ENCODE results near the gene CBX5. TPM values are rescaled to one million over a fixed set of nuclear protein-coding genes. Genes with fewer than 3 reads are reported as not detected.
"Not testable (repeated sequence)": the region's sequence is repeated elsewhere in the genome, so short reads cannot be mapped to it uniquely, and the experiment has no call there.

CBX5 gene
- total RNA-seq, 1 experiment from 2014 or later = 130 TPM

DNA sequence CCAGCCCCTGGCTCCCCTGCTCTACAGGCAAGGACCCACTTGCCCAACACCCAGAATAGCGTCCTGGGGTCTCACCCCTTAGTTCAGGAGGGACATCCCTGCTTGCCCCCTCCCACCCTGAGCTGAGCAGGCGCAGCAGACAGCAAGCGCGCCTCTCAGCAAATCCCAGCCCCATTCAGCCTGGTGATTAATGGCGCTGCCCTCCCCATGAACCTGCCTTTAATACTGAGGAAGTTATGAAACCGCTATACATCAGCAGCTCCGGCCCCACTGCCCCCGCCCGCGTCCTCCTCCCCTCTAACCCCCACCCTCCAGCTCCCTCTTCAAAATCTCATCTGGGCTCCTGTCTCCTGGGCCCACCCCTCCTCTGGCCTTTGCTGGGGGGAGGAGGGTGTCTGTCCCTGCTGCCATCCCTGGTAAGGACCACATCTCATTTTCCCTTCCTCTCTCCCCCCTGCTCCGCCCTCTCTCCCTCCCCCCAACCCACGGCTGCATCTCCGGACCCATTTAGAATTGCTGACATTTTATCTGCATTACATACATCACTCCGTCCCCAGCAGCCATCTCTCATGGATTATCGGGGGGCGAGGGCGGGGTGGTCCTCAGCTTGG is 84.1 kb downstream of the CBX5 start:
- intact Hi-C loops (cut with micrococcal nuclease; ENCODE audit: unreplicated experiment) = no loop called here
- Histone ChIP-seq H3K27me3 (ENCODE audit: control insufficient read depth, insufficient read depth, low read length) (no peaks in the 10 kb centered on the region), H3K4me3 (ENCODE audit: low read depth in 2 of 2, low read length in 2 of 2) (no peak overlapping the region), H3K27ac (ENCODE audit: low read length) (no peak overlapping the region), H3K9me3 (ENCODE audit: control insufficient read depth, insufficient read depth, low read depth, low read length) (no peaks in the 10 kb centered on the region), H3K4me1 (ENCODE audit: control insufficient read depth, insufficient read depth, low read length) (peaks cover 23% of the 10 kb centered on the region), H3K36me3 (ENCODE audit: control insufficient read depth, insufficient read depth, low read length) (no peaks in the 10 kb centered on the region)
- BruUV-seq (replicated peaks) = no TSS peak
- in situ Hi-C loops (cut with HindIII; ENCODE audit: low pct_unique_long_range_greater_than_20kb, low sequenced_read_pairs) = no loop called here
- TF ChIP-seq POLR2AphosphoS5 (IDR thresholded peaks at IDR 0.05; ENCODE audit: low read depth, low read length) = no peak
- DNase-seq (ENCODE audit: low read depth, low spot score) (no peak), ATAC-seq (no peak)
- ChIA-PET POLR2A (no interaction called here), CTCF (interaction anchor here (0.7 kb wide), 1 partner anchor 342 kb away, joined by 3 read pairs; no protein-coding TSS in a partner anchor)

DNA sequence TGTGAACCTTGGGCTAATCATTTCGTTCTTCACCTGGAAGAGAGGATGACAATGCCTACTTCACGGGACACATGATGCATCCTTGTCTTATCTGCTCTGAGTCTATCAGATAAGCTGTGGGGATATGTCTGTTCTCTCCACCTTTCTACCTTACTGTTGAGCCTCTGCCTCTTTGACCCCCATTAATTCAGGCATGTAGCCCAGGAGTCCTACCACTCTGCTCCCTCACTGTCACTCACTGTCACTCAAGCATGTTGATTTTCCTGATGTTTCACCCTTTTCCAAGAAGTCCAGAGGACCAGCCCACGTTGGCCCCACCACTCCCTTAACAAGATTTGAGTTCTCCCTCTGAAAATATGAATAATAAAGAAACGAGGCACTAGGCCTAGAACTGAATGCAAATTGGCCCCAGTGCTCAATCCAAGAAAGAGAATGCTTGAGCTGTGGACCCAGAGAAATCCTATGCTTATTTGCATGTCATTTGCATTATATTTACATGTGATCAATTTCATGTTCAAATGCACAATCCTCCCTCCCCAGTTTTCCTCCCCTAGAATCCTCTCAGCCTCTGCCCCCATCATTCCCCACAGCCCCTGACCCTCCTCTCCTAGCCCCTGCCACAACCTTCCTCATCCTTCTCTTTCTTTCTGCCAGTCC is 84.7 kb downstream of the CBX5 start:
- TF ChIP-seq TCF7L2 (IDR thresholded peaks at IDR 0.05; ENCODE audit: low read depth, low read length) = no peak
- no peak for TF ChIP-seq POLR2AphosphoS5 (IDR thresholded peaks at IDR 0.05; ENCODE audit: low read depth, low read length)
- TF ChIP-seq, protein P1, sequence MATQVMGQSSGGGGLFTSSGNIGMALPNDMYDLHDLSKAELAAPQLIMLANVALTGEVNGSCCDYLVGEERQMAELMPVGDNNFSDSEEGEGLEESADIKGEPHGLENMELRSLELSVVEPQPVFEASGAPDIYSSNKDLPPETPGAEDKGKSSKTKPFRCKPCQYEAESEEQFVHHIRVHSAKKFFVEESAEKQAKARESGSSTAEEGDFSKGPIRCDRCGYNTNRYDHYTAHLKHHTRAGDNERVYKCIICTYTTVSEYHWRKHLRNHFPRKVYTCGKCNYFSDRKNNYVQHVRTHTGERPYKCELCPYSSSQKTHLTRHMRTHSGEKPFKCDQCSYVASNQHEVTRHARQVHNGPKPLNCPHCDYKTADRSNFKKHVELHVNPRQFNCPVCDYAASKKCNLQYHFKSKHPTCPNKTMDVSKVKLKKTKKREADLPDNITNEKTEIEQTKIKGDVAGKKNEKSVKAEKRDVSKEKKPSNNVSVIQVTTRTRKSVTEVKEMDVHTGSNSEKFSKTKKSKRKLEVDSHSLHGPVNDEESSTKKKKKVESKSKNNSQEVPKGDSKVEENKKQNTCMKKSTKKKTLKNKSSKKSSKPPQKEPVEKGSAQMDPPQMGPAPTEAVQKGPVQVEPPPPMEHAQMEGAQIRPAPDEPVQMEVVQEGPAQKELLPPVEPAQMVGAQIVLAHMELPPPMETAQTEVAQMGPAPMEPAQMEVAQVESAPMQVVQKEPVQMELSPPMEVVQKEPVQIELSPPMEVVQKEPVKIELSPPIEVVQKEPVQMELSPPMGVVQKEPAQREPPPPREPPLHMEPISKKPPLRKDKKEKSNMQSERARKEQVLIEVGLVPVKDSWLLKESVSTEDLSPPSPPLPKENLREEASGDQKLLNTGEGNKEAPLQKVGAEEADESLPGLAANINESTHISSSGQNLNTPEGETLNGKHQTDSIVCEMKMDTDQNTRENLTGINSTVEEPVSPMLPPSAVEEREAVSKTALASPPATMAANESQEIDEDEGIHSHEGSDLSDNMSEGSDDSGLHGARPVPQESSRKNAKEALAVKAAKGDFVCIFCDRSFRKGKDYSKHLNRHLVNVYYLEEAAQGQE (IDR thresholded peaks at IDR 0.05; ENCODE audit: insufficient read depth in 1 of 2, low read depth in 2 of 2, low read length in 1 of 2) = no peak
- TF ChIP-seq, protein P2, sequence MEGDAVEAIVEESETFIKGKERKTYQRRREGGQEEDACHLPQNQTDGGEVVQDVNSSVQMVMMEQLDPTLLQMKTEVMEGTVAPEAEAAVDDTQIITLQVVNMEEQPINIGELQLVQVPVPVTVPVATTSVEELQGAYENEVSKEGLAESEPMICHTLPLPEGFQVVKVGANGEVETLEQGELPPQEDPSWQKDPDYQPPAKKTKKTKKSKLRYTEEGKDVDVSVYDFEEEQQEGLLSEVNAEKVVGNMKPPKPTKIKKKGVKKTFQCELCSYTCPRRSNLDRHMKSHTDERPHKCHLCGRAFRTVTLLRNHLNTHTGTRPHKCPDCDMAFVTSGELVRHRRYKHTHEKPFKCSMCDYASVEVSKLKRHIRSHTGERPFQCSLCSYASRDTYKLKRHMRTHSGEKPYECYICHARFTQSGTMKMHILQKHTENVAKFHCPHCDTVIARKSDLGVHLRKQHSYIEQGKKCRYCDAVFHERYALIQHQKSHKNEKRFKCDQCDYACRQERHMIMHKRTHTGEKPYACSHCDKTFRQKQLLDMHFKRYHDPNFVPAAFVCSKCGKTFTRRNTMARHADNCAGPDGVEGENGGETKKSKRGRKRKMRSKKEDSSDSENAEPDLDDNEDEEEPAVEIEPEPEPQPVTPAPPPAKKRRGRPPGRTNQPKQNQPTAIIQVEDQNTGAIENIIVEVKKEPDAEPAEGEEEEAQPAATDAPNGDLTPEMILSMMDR (IDR thresholded peaks at IDR 0.05) = no peak
- no peak for TF ChIP-seq SIN3A (IDR thresholded peaks at IDR 0.05; ENCODE audit: borderline replicate concordance, insufficient read depth, low read depth, low read length)
- POLR2A ChIA-PET = no interaction called here
- Histone ChIP-seq H3K36me3 (ENCODE audit: control insufficient read depth, insufficient read depth, low read length) (no peaks in the 10 kb centered on the region), H3K4me3 (ENCODE audit: low read depth in 2 of 2, low read length in 2 of 2) (no peak overlapping the region), H3K4me1 (ENCODE audit: control insufficient read depth, insufficient read depth, low read length) (peaks cover 25% of the 10 kb centered on the region), H3K9me3 (ENCODE audit: control insufficient read depth, insufficient read depth, low read depth, low read length) (no peaks in the 10 kb centered on the region), H3K27ac (ENCODE audit: low read length) (no peak overlapping the region), H3K27me3 (ENCODE audit: control insufficient read depth, insufficient read depth, low read length) (no peaks in the 10 kb centered on the region)
- intact Hi-C loops (cut with micrococcal nuclease; ENCODE audit: unreplicated experiment) = no loop called here
- DNase-seq (ENCODE audit: low read depth, low spot score) = no peak
- CTCF ChIA-PET = no interaction called here
- in situ Hi-C loops (cut with HindIII; ENCODE audit: low pct_unique_long_range_greater_than_20kb, low sequenced_read_pairs) = no loop called here
- no peak for ATAC-seq
- BruUV-seq (replicated peaks) = no TSS peak

DNA sequence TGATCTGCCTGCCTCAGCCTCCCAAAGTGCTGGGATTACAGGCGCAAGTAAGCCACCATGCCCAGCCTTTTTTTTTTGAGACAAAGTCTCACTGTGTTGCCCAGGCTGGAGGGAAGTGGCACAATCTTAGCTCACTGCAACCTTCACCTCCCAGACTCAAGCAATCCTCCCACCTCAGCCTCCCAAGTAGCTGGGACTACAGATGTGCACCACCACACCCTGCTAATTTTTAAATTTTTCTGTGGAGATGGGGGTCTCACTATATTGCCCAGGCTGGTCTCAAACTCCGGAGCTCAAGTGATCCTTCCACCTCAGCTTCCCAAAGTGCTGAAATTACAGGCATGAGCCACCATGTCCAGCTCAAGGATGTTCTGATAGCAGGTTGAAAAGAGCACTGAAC is 85.3 kb downstream of the CBX5 start:
- H3K9me3 ChIP-seq (ENCODE audit: control insufficient read depth, insufficient read depth, low read depth, low read length); H3K27ac ChIP-seq (ENCODE audit: low read length); BruUV-seq (replicated peaks); H3K4me3 ChIP-seq (ENCODE audit: low read depth in 2 of 2, low read length in 2 of 2); CTCF ChIA-PET; in situ Hi-C loops (cut with HindIII; ENCODE audit: low pct_unique_long_range_greater_than_20kb, low sequenced_read_pairs); DNase-seq (ENCODE audit: low read depth, low spot score); ATAC-seq; H3K27me3 ChIP-seq (ENCODE audit: control insufficient read depth, insufficient read depth, low read length); H3K36me3 ChIP-seq (ENCODE audit: control insufficient read depth, insufficient read depth, low read length); intact Hi-C loops (cut with micrococcal nuclease; ENCODE audit: unreplicated experiment); POLR2A ChIA-PET: not testable (repeated sequence)
- peaks cover 25% of the 10 kb centered on the region for H3K4me1 ChIP-seq (ENCODE audit: control insufficient read depth, insufficient read depth, low read length)
